Endothelial cell of umbilical vein (primary cell): ENCODE results near the gene MRPS23. TPM values are rescaled to one million over a fixed set of nuclear protein-coding genes. Genes with fewer than 3 reads are reported as not detected.

ENCODE experiments used
- BruUV-seq: library from RNA; stranded (reverse); fragments of 400-500 nt; replicated peaks from 2 replicates; lab custom pipeline; 2021; lab: Mats Ljungman, UMichigan
- CTCF ChIA-PET: fragments of 300-600, 350-600 bp; sonication (Branson Sonifier 250); formaldehyde crosslinking; loops from one replicate; lab custom pipeline; 2021; ENCODE audit warnings: antibody characterized with exemption, inconsistent platforms; lab: Charles Lee
- POLR2A ChIA-PET: fragments of 300-600, 350-600 bp; sonication (Branson Sonifier 250); formaldehyde crosslinking; loops from one replicate; lab custom pipeline; 2021; ENCODE audit warnings: antibody characterized with exemption, inconsistent platforms; lab: Charles Lee
- DNase-seq: peaks from one replicate; pipeline ENCODE4 v3.0.0-alpha.2; 2011; ENCODE audit warnings: low read depth, low spot score
- FAIRE-seq: peaks from 2 replicates; lab custom pipeline; 2011; peaks lifted over from hg19 to GRCh38; lab: Jason Lieb, UNC
- H2AFZ ChIP-seq: 2 replicates; pipeline ENCODE4 v1.6.0; 2012; ENCODE audit warnings: low read depth, low read length, control low read depth, inconsistent platforms
- H3K27ac ChIP-seq: 2 replicates; pipeline ENCODE4 v1.5.1; 2011; ENCODE audit warnings: low read depth, mild to moderate bottlenecking, control low read depth, low read length, moderate library complexity; ENCODE audit not compliant: insufficient read depth
- H3K27me3 ChIP-seq, 2 experiments: 2 replicates each; pipeline versions ENCODE4 v1.6.0 to v1.6.1; 2011; ENCODE audit warnings: low read length in 2 of 2, mixed read lengths in 1 of 2; ENCODE audit not compliant: control insufficient read depth in 2 of 2, insufficient read depth in 2 of 2
- H3K36me3 ChIP-seq, 2 experiments: 2 replicates in 1 of 2; 3 replicates in 1 of 2; pipeline ENCODE4 v1.5.1; 2011; ENCODE audit warnings: low read length in 2 of 2, mild to moderate bottlenecking in 1 of 2, moderate library complexity in 1 of 2; ENCODE audit not compliant: control insufficient read depth in 2 of 2, insufficient read depth in 2 of 2; ENCODE audit errors: extremely low read depth in 1 of 2
- H3K4me1 ChIP-seq: 3 replicates; pipeline ENCODE4 v1.5.1; 2011; ENCODE audit warnings: mild to moderate bottlenecking, low read length; ENCODE audit not compliant: control insufficient read depth, insufficient read depth; ENCODE audit errors: extremely low read depth
- H3K4me2 ChIP-seq: 2 replicates; pipeline ENCODE4 v1.6.1; 2011; ENCODE audit warnings: low read length, control low read depth, mixed read lengths; ENCODE audit not compliant: insufficient read depth
- H3K4me3 ChIP-seq, 3 experiments: fragments of 200-600 bp in 1 of 3; sonication (generic), shearing (Covaris generic) in 1 of 3; replicated peaks in 1 of 3; 2 replicates each; pipeline ENCODE4 v1.5.1; 2011 to 2016; ENCODE audit warnings: control low read depth in 3 of 3, low read length in 3 of 3, mild to moderate bottlenecking in 2 of 3, inconsistent platforms in 1 of 3, low read depth in 1 of 3, moderate library complexity in 1 of 3; ENCODE audit not compliant: insufficient read depth in 1 of 3
- H3K79me2 ChIP-seq: 2 replicates; pipeline ENCODE4 v1.6.0; 2012; ENCODE audit warnings: low read length, inconsistent platforms; ENCODE audit not compliant: control insufficient read depth, insufficient read depth
- H3K9ac ChIP-seq: replicated peaks from 2 replicates; pipeline ENCODE3; 2011; ENCODE audit warnings: low read length, control low read depth; ENCODE audit not compliant: insufficient read depth; ENCODE audit errors: extremely low read depth
- H3K9me1 ChIP-seq: replicated peaks from 3 replicates; pipeline ENCODE4 v1.6.0; 2011; ENCODE audit warnings: mild to moderate bottlenecking, low read length; ENCODE audit not compliant: control insufficient read depth, insufficient read depth; ENCODE audit errors: extremely low read depth
- H3K9me3 ChIP-seq: replicated peaks from 2 replicates; pipeline ENCODE4 v1.5.1; 2012; ENCODE audit warnings: low read length, inconsistent platforms; ENCODE audit not compliant: control insufficient read depth, insufficient read depth
- H4K20me1 ChIP-seq: replicated peaks from 2 replicates; pipeline ENCODE3; 2011; ENCODE audit warnings: mild to moderate bottlenecking, low read length; ENCODE audit not compliant: control insufficient read depth, insufficient read depth; ENCODE audit errors: extremely low read depth
- EZH2 ChIP-seq: IDR thresholded peaks from 2 replicates; pipeline ENCODE4 v1.6.1; 2012; ENCODE audit warnings: borderline replicate concordance, low read depth, mild to moderate bottlenecking, moderate library complexity, low read length, inconsistent platforms; ENCODE audit not compliant: severe bottlenecking
- FOS ChIP-seq: IDR thresholded peaks from 2 replicates; pipeline ENCODE4 v1.6.1; 2011; ENCODE audit warnings: mild to moderate bottlenecking, low read length, moderate library complexity, borderline replicate concordance; ENCODE audit not compliant: insufficient read depth
- GATA2 ChIP-seq: IDR thresholded peaks from 2 replicates; pipeline ENCODE4 v1.7.0; 2011; ENCODE audit warnings: low read depth, mild to moderate bottlenecking, moderate library complexity, mixed read lengths, low read length; ENCODE audit not compliant: insufficient read length, insufficient read depth
- JUN ChIP-seq: IDR thresholded peaks from 2 replicates; pipeline ENCODE4 v1.6.1; 2011; ENCODE audit warnings: borderline replicate concordance, low read depth; ENCODE audit not compliant: insufficient read length, insufficient read depth
- MYC ChIP-seq: IDR thresholded peaks from one replicate; pipeline ENCODE4 v1.6.1; 2011; ENCODE audit warnings: mild to moderate bottlenecking, low read depth, low read length
- POLR2A ChIP-seq: IDR thresholded peaks from 2 replicates; pipeline ENCODE4 v1.6.1; 2012; ENCODE audit warnings: low read depth, mild to moderate bottlenecking, control low read depth, low read length
- POLR2AphosphoS5 ChIP-seq: IDR thresholded peaks from 2 replicates; pipeline ENCODE4 v1.6.1; 2012; ENCODE audit warnings: low read depth, mild to moderate bottlenecking, control low read depth, low read length, moderate library complexity; ENCODE audit not compliant: insufficient read depth
- dilution Hi-C: fragments of 300-500 bp; cut with MboI; formaldehyde crosslinking; loops from one replicate; pipeline ENCODE4 v1.15.0; 2019; ENCODE audit warnings: low sequenced_read_pairs; ENCODE audit not compliant: extremely low pct_ligation_motif_present
- intact Hi-C: fragments of 100-400 bp; cut with micrococcal nuclease; formaldehyde crosslinking; loops from one replicate; pipeline ENCODE4 v1.10.0; 2022
- polyA plus RNA-seq, 4 experiments: library from polyadenylated mRNA; depleted of rRNA in 3 of 4; stranded (reverse) in 3 of 4; unstranded in 1 of 4; fragments of >200 nt; gene quantifications; 2 replicates each; pipeline versions ENCODE4 v1.2.1 to v1.2.3, GENCODE V29; 2011 to 2012; ENCODE audit warnings: missing spikeins in 1 of 4
- total RNA-seq: library from RNA; stranded (reverse); gene quantifications from 2 replicates; pipeline ENCODE4 v1.2.3, GENCODE V29; 2021
- TF ChIP-seq, protein P1 (sequence below), 2 donors: IDR thresholded peaks; 1 replicate in 1 of 2; 2 replicates in 1 of 2; pipeline ENCODE4 v1.5.1; 2011; ENCODE audit warnings: low read length in 2 of 2, mild to moderate bottlenecking in 2 of 2, moderate library complexity in 2 of 2, control low read depth in 1 of 2, inconsistent platforms in 1 of 2, low read depth in 1 of 2; ENCODE audit not compliant: insufficient read depth in 1 of 2; ENCODE audit errors: extremely low read depth in 1 of 2
- TF ChIP-seq, protein P2 (sequence below): IDR thresholded peaks from 2 replicates; pipeline ENCODE4 v1.6.1; 2011; ENCODE audit not compliant: insufficient read depth, insufficient read length

The MRPS23 gene
- total and polyA plus RNA-seq, 2 donors (not counting 3 experiments of a cell fraction or from before 2014, with no cell fraction given), result 39.9 to 46.2 TPM

DNA sequence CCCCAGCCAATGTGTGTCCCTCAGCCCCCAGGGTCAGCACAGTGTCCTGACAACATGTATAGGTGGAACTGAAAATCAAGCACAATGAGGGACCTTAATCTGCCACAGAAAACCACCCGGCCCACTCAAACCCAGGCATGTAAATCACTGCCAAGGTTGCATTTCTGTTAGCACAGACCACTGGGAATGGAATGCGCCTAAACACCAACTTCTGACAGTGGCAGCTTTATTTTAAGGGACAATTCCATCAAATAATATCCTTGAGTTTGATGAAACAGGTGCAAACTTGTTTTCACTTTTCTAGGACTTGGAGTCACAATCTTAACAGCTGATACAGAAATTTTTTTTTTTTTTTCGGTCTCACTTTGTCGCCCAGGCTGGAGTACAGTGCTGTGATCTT, 37.3 kb upstream of the MRPS23 start:
- no peak for DNase-seq
- intact Hi-C loops, result no loop called here
- CTCF ChIA-PET, result interaction anchor here (3.2 kb wide), 1 partner anchor 11 kb away, joined by 16 read pairs; no protein-coding TSS in a partner anchor
- POLR2A ChIA-PET, result no interaction called here
- H3K9me3 ChIP-seq, result no peaks in the 10 kb centered on the region
- dilution Hi-C loops, result no loop called here
- H3K27me3 ChIP-seq, result no peaks in the 10 kb centered on the region
- BruUV-seq, result no TSS peak
- no peak overlapping the region for H2AFZ ChIP-seq
- H3K36me3 ChIP-seq, result peaks cover 3 to 4% of the 10 kb centered on the region in 2 experiments
- H3K4me1 ChIP-seq, result peaks cover 16% of the 10 kb centered on the region
- no peaks in the 10 kb centered on the region for H3K9me1 ChIP-seq
- no peak for TF ChIP-seq POLR2AphosphoS5
- TF ChIP-seq GATA2, result no peak
- no peak for TF ChIP-seq EZH2
- TF ChIP-seq, protein P1, sequence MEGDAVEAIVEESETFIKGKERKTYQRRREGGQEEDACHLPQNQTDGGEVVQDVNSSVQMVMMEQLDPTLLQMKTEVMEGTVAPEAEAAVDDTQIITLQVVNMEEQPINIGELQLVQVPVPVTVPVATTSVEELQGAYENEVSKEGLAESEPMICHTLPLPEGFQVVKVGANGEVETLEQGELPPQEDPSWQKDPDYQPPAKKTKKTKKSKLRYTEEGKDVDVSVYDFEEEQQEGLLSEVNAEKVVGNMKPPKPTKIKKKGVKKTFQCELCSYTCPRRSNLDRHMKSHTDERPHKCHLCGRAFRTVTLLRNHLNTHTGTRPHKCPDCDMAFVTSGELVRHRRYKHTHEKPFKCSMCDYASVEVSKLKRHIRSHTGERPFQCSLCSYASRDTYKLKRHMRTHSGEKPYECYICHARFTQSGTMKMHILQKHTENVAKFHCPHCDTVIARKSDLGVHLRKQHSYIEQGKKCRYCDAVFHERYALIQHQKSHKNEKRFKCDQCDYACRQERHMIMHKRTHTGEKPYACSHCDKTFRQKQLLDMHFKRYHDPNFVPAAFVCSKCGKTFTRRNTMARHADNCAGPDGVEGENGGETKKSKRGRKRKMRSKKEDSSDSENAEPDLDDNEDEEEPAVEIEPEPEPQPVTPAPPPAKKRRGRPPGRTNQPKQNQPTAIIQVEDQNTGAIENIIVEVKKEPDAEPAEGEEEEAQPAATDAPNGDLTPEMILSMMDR (IDR thresholded peaks at IDR 0.05; ENCODE audit: extremely low read depth in 1 of 2, insufficient read depth in 1 of 2, low read depth in 1 of 2, low read length in 2 of 2), result no peak
- TF ChIP-seq, protein P2, sequence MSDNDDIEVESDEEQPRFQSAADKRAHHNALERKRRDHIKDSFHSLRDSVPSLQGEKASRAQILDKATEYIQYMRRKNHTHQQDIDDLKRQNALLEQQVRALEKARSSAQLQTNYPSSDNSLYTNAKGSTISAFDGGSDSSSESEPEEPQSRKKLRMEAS, result no peak
- TF ChIP-seq FOS, result no peak
- TF ChIP-seq JUN, result no peak
- no peak for TF ChIP-seq POLR2A
- TF ChIP-seq MYC, result no peak
- H3K9ac ChIP-seq, result no peak overlapping the region
- no peak overlapping the region for H3K27ac ChIP-seq
- no peaks in the 10 kb centered on the region for H4K20me1 ChIP-seq
- H3K79me2 ChIP-seq, result no peaks in the 10 kb centered on the region
- H3K4me3 ChIP-seq, result no peak overlapping the region
- FAIRE-seq, result no peak
- H3K4me2 ChIP-seq, result no peak overlapping the region
